A549 treated with CpdA at 1 μM for 4 hours (cell line): Measurements from ENCODE around the gene TMEM40. TPM values are rescaled to one million over a fixed set of nuclear protein-coding genes. Genes with fewer than 3 reads are reported as not detected.

Experiments used
- total RNA-seq: library from RNA; stranded (reverse); fragments of 200-300 nt; extraction: Qiagen RNA extraction; gene quantifications from 5 replicates; pipeline ENCODE4 v1.2.3, GENCODE V29; 2022; ENCODE audit warnings: low read depth

Gene TMEM40, protein sequence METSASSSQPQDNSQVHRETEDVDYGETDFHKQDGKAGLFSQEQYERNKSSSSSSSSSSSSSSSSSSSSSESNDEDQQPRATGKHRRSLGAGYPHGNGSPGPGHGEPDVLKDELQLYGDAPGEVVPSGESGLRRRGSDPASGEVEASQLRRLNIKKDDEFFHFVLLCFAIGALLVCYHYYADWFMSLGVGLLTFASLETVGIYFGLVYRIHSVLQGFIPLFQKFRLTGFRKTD
- total RNA-seq, result 0.13 to 0.38 TPM (median 0.26 TPM) in 5 replicates

GRCh38 chr3:12759097-12759679 is at the start of gene TMEM40:
Gene TMEM40, minus strand, starts transcription at chr3:12759259. Its CDS starts 9,427 bp downstream, at chr3:12749832.

GRCh38 chr3:12796171-12797123 is 37.4 kb upstream of the TMEM40 start, which contains the start of gene CAND2:
Gene CAND2, plus strand, starts transcription at chr3:12796680. Its CDS starts 41 bp downstream, at chr3:12796721.

Other genes starting within 250 kb of the TMEM40 start
- not detected in 5 replicates for gene MKRN2OS, start 213.8 kb downstream of the TMEM40 start, total RNA-seq
- gene MKRN2, start 202.2 kb downstream of the TMEM40 start, total RNA-seq, result 19.9 to 25.7 TPM (median 24.8 TPM) in 5 replicates
- gene RAF1, start 95.1 kb downstream of the TMEM40 start, total RNA-seq, result 57.2 to 64.5 TPM (median 58.8 TPM) in 5 replicates
- 0.31 to 0.50 TPM (median 0.37 TPM) in 5 replicates for gene CAND2, start 37.4 kb upstream of the TMEM40 start, total RNA-seq
- 2,254 to 2,536 TPM (median 2,438 TPM) in 5 replicates for gene RPL32, start 82.3 kb upstream of the TMEM40 start, total RNA-seq